H54 (cell line): ENCODE data around the gene EPB41L3.

ENCODE experiments used
- DNase-seq: peaks from one replicate; pipeline ENCODE4 v3.0.0; 2011; ENCODE audit warnings: low spot score, mixed read lengths; ENCODE audit not compliant: insufficient read length
- FAIRE-seq: peaks from 3 replicates; lab custom pipeline; 2011; peaks lifted over from hg19 to GRCh38; lab: Jason Lieb, UNC
- POLR2A ChIP-seq: IDR thresholded peaks from 2 replicates; pipeline ENCODE4 v1.6.1; 2011; ENCODE audit warnings: low read depth, mild to moderate bottlenecking, low read length

The EPB41L3 gene

GRCh38 chr18:5376986-5377385, 166.8 kb downstream of the EPB41L3 start:
- DNase-seq (no peak), FAIRE-seq (no peak)
- TF ChIP-seq POLR2A = no peak

GRCh38 chr18:5370332-5370731, 173.5 kb downstream of the EPB41L3 start:
- DNase-seq (no peak), FAIRE-seq (no peak)
- TF ChIP-seq POLR2A = no peak

GRCh38 chr18:5369513-5369912, 174.3 kb downstream of the EPB41L3 start:
- FAIRE-seq = no peak
- TF ChIP-seq POLR2A = no peak
- no peak for DNase-seq

- no peak for DNase-seq
- FAIRE-seq = no peak
- no peak for TF ChIP-seq POLR2A
Measured at GRCh38 chr18:5365443-5365842, 178.4 kb downstream of the EPB41L3 start.

GRCh38 chr18:5350636-5351035, 193.2 kb downstream of the EPB41L3 start:
- no peak for TF ChIP-seq POLR2A
- DNase-seq (no peak), FAIRE-seq (no peak)
